SHP77 treated with DMSO at 0.1 percent for 48 hours (cell line): Measurements from ENCODE around the gene CHAT.
"Not testable (repeated sequence)": the region's sequence is repeated elsewhere in the genome, so short reads cannot be mapped to it uniquely, and the experiment has no call there.

ENCODE experiments used
- DNase-seq: peaks from one replicate; lab custom pipeline; 2025; lab: John Stamatoyannopoulos, UW

The CHAT gene

GRCh38 chr10:49653273-49653929, 39.6 kb downstream of the CHAT start:
- DNase-seq = no peak

- no peak for DNase-seq
Measured at GRCh38 chr10:49654036-49654693, 40.3 kb downstream of the CHAT start.

GRCh38 chr10:49655099-49655498, 41.3 kb downstream of the CHAT start:
- no peak for DNase-seq

GRCh38 chr10:49656845-49657493, 43.1 kb downstream of the CHAT start:
- no peak for DNase-seq

- no peak for DNase-seq
Measured at GRCh38 chr10:49657606-49658005, 43.8 kb downstream of the CHAT start.

- no peak for DNase-seq
Measured at GRCh38 chr10:49661140-49661856, 47.5 kb downstream of the CHAT start.

GRCh38 chr10:49662169-49662830, 48.5 kb downstream of the CHAT start:
- DNase-seq = no peak

- DNase-seq = no peak
Measured at GRCh38 chr10:49663596-49663995, 49.8 kb downstream of the CHAT start.

GRCh38 chr10:49664006-49664841, 50.4 kb downstream of the CHAT start:
- no peak for DNase-seq

- DNase-seq = no peak
Measured at GRCh38 chr10:49664842-49665355, 51.1 kb downstream of the CHAT start.

- no peak for DNase-seq
Measured at GRCh38 chr10:49666054-49666615, 52.3 kb downstream of the CHAT start.

GRCh38 chr10:49666685-49667084, 52.8 kb downstream of the CHAT start:
- DNase-seq = no peak

- DNase-seq = no peak
Measured at GRCh38 chr10:49667991-49668390, 54.2 kb downstream of the CHAT start.

GRCh38 chr10:49668684-49669083, 54.8 kb downstream of the CHAT start:
- no peak for DNase-seq

- DNase-seq = no peak
Measured at GRCh38 chr10:49678827-49679479, 65.1 kb downstream of the CHAT start.

GRCh38 chr10:49679480-49679893, 65.7 kb downstream of the CHAT start, which contains the start of gene C10orf53:
TSS of gene C10orf53 (plus strand) at chr10:49679651. CDS start at chr10:49679698, 47 bp downstream.
- no peak for DNase-seq

GRCh38 chr10:49682449-49682848, 68.6 kb downstream of the CHAT start:
- DNase-seq = not testable (repeated sequence)

- DNase-seq = no peak
Measured at GRCh38 chr10:49682879-49683278, 69.0 kb downstream of the CHAT start.

- no peak for DNase-seq
Measured at GRCh38 chr10:49686651-49687050, 72.8 kb downstream of the CHAT start.

- DNase-seq = no peak
Measured at GRCh38 chr10:49688261-49688846, 74.5 kb downstream of the CHAT start.
